OCI-LY7 (cell line): ENCODE data around the gene PITPNM3. TPM values are rescaled to one million over a fixed set of nuclear protein-coding genes. Genes with fewer than 3 reads are reported as not detected.

ENCODE experiments used
- BruUV-seq: library from RNA; stranded (reverse); fragments of 400-500 nt; replicated peaks from 2 replicates; lab custom pipeline; 2021; lab: Mats Ljungman, UMichigan
- CTCF ChIA-PET: fragments of 300-600 bp; sonication (Branson Sonifier 250); formaldehyde crosslinking; loops from one replicate; lab custom pipeline; 2022; ENCODE audit warnings: antibody characterized with exemption; ENCODE audit not compliant: unreplicated experiment; lab: Charles Lee
- POLR2A ChIA-PET: fragments of 300-600 bp; sonication (Branson Sonifier 250); formaldehyde crosslinking; loops from one replicate; lab custom pipeline; 2022; ENCODE audit warnings: antibody characterized with exemption; lab: Charles Lee
- DNase-seq: peaks from one replicate; pipeline ENCODE4 v3.0.0-alpha.2; 2015; ENCODE audit warnings: low spot score
- H2AFZ ChIP-seq: fragments of 200-600 bp; sonication (generic), shearing (Covaris generic); 2 replicates; pipeline ENCODE4 v1.6.1; 2014; ENCODE audit warnings: mild to moderate bottlenecking, antibody characterized with exemption, low read length, moderate library complexity
- H3K27ac ChIP-seq: fragments of 200-600 bp; sonication (generic); 2 replicates; pipeline ENCODE4 v1.5.1; 2014; ENCODE audit warnings: mixed run types, low read depth, mild to moderate bottlenecking, moderate library complexity, low read length, inconsistent platforms; ENCODE audit not compliant: poor library complexity, severe bottlenecking
- H3K36me3 ChIP-seq: fragments of 200-600 bp; sonication (generic); 2 replicates; pipeline ENCODE4 v1.6.1; 2014; ENCODE audit warnings: mild to moderate bottlenecking, antibody characterized with exemption, low read length, moderate library complexity, mixed read lengths; ENCODE audit not compliant: insufficient read depth
- H3K4me1 ChIP-seq: fragments of 200-600 bp; sonication (generic); 2 replicates; pipeline ENCODE4 v1.5.1; 2014; ENCODE audit warnings: mild to moderate bottlenecking, low read length; ENCODE audit not compliant: insufficient read depth, poor library complexity, severe bottlenecking
- H3K4me2 ChIP-seq: fragments of 200-600 bp; sonication (generic); 2 replicates; pipeline ENCODE4 v1.6.1; 2014; ENCODE audit warnings: mild to moderate bottlenecking, low read length
- H3K4me3 ChIP-seq: fragments of 200-600 bp; sonication (generic); 2 replicates; pipeline ENCODE4 v1.5.1; 2014; ENCODE audit warnings: mild to moderate bottlenecking, low read depth, low read length; ENCODE audit not compliant: poor library complexity, severe bottlenecking
- H3K79me2 ChIP-seq: fragments of 200-600 bp; sonication (generic); 2 replicates; pipeline ENCODE4 v1.6.1; 2016; ENCODE audit warnings: low read depth, mild to moderate bottlenecking, low read length, moderate library complexity, mixed read lengths; ENCODE audit not compliant: insufficient read depth
- H3K9me2 ChIP-seq: fragments of 200-600 bp; sonication (generic); 2 replicates; pipeline ENCODE4 v1.6.1; 2016; ENCODE audit warnings: mild to moderate bottlenecking, low read length, mixed read lengths; ENCODE audit not compliant: insufficient read depth
- H3K9me3 ChIP-seq: fragments of 200-600 bp; sonication (generic); 2 replicates; pipeline ENCODE4 v1.6.1; 2014; ENCODE audit warnings: mild to moderate bottlenecking, mixed run types, low read length, mixed read lengths
- H4K20me1 ChIP-seq: fragments of 200-600 bp; sonication (generic); 2 replicates; pipeline ENCODE4 v1.6.1; 2014; ENCODE audit warnings: mild to moderate bottlenecking, antibody characterized with exemption, low read length, moderate library complexity, mixed read lengths; ENCODE audit not compliant: insufficient read depth
- CTCF ChIP-seq: fragments of 200-600 bp; sonication (generic); conservative IDR thresholded peaks from 2 replicates; pipeline ENCODE4 v1.5.1; 2014; ENCODE audit warnings: mild to moderate bottlenecking, antibody characterized with exemption, low read length, moderate library complexity, mixed read lengths
- EZH2phosphoT487 ChIP-seq: fragments of 200-600 bp; sonication (generic); IDR thresholded peaks from 2 replicates; pipeline ENCODE4 v1.6.1; 2018; ENCODE audit warnings: low read depth, borderline replicate concordance, mild to moderate bottlenecking, mixed run types, antibody characterized with exemption, low read length, moderate library complexity, mixed read lengths
- intact Hi-C: fragments of 100-400 bp; cut with micrococcal nuclease; formaldehyde crosslinking; loops from one replicate; pipeline ENCODE4 v1.10.0; 2022; ENCODE audit not compliant: unreplicated experiment
- total RNA-seq, 2 experiments: library from RNA; depleted of rRNA in 1 of 2; stranded (reverse); fragments of >200 nt in 1 of 2; shearing (Covaris generic) in 1 of 2; gene quantifications; 2 replicates each; pipeline ENCODE4 v1.2.3, GENCODE V29; 2014 to 2022

The PITPNM3 gene
- total RNA-seq, 2 experiments from 2014 or later: 0.76 to 1.6 TPM

GRCh38 chr17:6510321-6510977 is 45.9 kb downstream of the PITPNM3 start:
- Histone ChIP-seq H3K4me1 (no peaks in the 10 kb centered on the region), H3K9me2 (no peaks in the 10 kb centered on the region), H3K9me3 (no peaks in the 10 kb centered on the region), H3K4me3 (no peak overlapping the region), H3K36me3 (no peaks in the 10 kb centered on the region), H2AFZ (no peak overlapping the region), H3K27ac (no peak overlapping the region), H4K20me1 (no peaks in the 10 kb centered on the region), H3K4me2 (no peak overlapping the region), H3K79me2 (no peaks in the 10 kb centered on the region)
- ChIA-PET POLR2A (no interaction called here), CTCF (no interaction called here)
- TF ChIP-seq EZH2phosphoT487 (no peak), CTCF (no peak)
- BruUV-seq: no TSS peak
- intact Hi-C loops: no loop called here
- DNase-seq: no peak

- POLR2A ChIA-PET: no interaction called here
- TF ChIP-seq EZH2phosphoT487: no peak
- no peak for TF ChIP-seq CTCF
- Histone ChIP-seq H3K4me3 (no peak overlapping the region), H3K9me3 (no peaks in the 10 kb centered on the region), H3K36me3 (no peaks in the 10 kb centered on the region), H4K20me1 (no peaks in the 10 kb centered on the region), H3K9me2 (no peaks in the 10 kb centered on the region), H3K4me1 (no peaks in the 10 kb centered on the region), H3K79me2 (no peaks in the 10 kb centered on the region), H3K27ac (no peak overlapping the region), H2AFZ (no peak overlapping the region), H3K4me2 (no peak overlapping the region)
- CTCF ChIA-PET: no interaction called here
- intact Hi-C loops: no loop called here
- no peak for DNase-seq
- no TSS peak for BruUV-seq
Observed at GRCh38 chr17:6509921-6510320, 46.4 kb downstream of the PITPNM3 start.

- ChIA-PET CTCF (no interaction called here), POLR2A (no interaction called here)
- TF ChIP-seq CTCF (no peak), EZH2phosphoT487 (no peak)
- no peak for DNase-seq
- BruUV-seq: no TSS peak
- Histone ChIP-seq H2AFZ (no peak overlapping the region), H3K27ac (no peak overlapping the region), H3K79me2 (no peaks in the 10 kb centered on the region), H3K4me3 (no peak overlapping the region), H4K20me1 (no peaks in the 10 kb centered on the region), H3K4me1 (no peaks in the 10 kb centered on the region), H3K9me3 (no peaks in the 10 kb centered on the region), H3K4me2 (no peak overlapping the region), H3K36me3 (no peaks in the 10 kb centered on the region), H3K9me2 (no peaks in the 10 kb centered on the region)
- intact Hi-C loops: no loop called here
Observed at GRCh38 chr17:6509031-6509771, 47.2 kb downstream of the PITPNM3 start.
